Keratinocyte (primary cell): ENCODE data around the gene NRDE2. TPM values are rescaled to one million over a fixed set of nuclear protein-coding genes. Genes with fewer than 3 reads are reported as not detected.

Experiments
- DNase-seq: peaks from one replicate; pipeline ENCODE4 v3.0.0-alpha.2; 2011; ENCODE audit warnings: low read depth, missing footprints, low spot score
- FAIRE-seq: peaks from 2 replicates; lab custom pipeline; 2011; peaks lifted over from hg19 to GRCh38; lab: Jason Lieb, UNC
- H2AFZ ChIP-seq: 2 replicates; pipeline ENCODE4 v1.6.0; 2012; ENCODE audit warnings: low read length, control low read depth, inconsistent platforms; ENCODE audit not compliant: control insufficient read depth
- H3K27ac ChIP-seq: 2 replicates; pipeline ENCODE4 v1.5.1; 2011; ENCODE audit warnings: low read length; ENCODE audit not compliant: control insufficient read depth, insufficient read depth
- H3K27me3 ChIP-seq: 3 replicates; pipeline ENCODE4 v1.6.0; 2011; ENCODE audit warnings: low read length; ENCODE audit not compliant: control insufficient read depth, insufficient read depth; ENCODE audit errors: extremely low read depth
- H3K36me3 ChIP-seq, 2 experiments: 2 replicates in 1 of 2; 3 replicates in 1 of 2; pipeline ENCODE4 v1.5.1; 2011; ENCODE audit warnings: low read length in 2 of 2, mild to moderate bottlenecking in 1 of 2; ENCODE audit not compliant: control insufficient read depth in 2 of 2, insufficient read depth in 2 of 2; ENCODE audit errors: extremely low read depth in 1 of 2
- H3K4me1 ChIP-seq: 3 replicates; pipeline ENCODE4 v1.5.1; 2011; ENCODE audit warnings: low read length; ENCODE audit not compliant: control insufficient read depth, insufficient read depth; ENCODE audit errors: extremely low read depth
- H3K4me2 ChIP-seq: 3 replicates; pipeline ENCODE4 v1.6.0; 2011; ENCODE audit warnings: low read depth, low read length; ENCODE audit not compliant: control insufficient read depth, insufficient read depth; ENCODE audit errors: extremely low read depth
- H3K4me3 ChIP-seq, 3 experiments: fragments of 200-600 bp in 1 of 3; sonication (generic) in 1 of 3; 2 replicates in 2 of 3; 3 replicates in 1 of 3; pipeline ENCODE4 v1.5.1; 2011 to 2016; ENCODE audit warnings: low read length in 3 of 3, mild to moderate bottlenecking in 3 of 3, control low read depth in 2 of 3, inconsistent platforms in 1 of 3, low read depth in 1 of 3, mixed read lengths in 1 of 3, mixed run types in 1 of 3, moderate library complexity in 1 of 3; ENCODE audit not compliant: control insufficient read depth in 2 of 3, insufficient read depth in 2 of 3; ENCODE audit errors: extremely low read depth in 1 of 3
- H3K79me2 ChIP-seq: 2 replicates; pipeline ENCODE4 v1.6.0; 2012; ENCODE audit warnings: low read length; ENCODE audit not compliant: control insufficient read depth, insufficient read depth
- H3K9ac ChIP-seq: 3 replicates; pipeline ENCODE4 v1.6.0; 2011; ENCODE audit warnings: low read length; ENCODE audit not compliant: control insufficient read depth, insufficient read depth; ENCODE audit errors: extremely low read depth
- H3K9me1 ChIP-seq: 3 replicates; pipeline ENCODE4 v1.6.0; 2011; ENCODE audit warnings: low read length; ENCODE audit not compliant: control insufficient read depth, insufficient read depth; ENCODE audit errors: extremely low read depth
- H3K9me3 ChIP-seq: 2 replicates; pipeline ENCODE4 v1.5.1; 2012; ENCODE audit warnings: low read depth, low read length; ENCODE audit not compliant: control insufficient read depth
- H4K20me1 ChIP-seq: 3 replicates; pipeline ENCODE4 v1.6.0; 2011; ENCODE audit warnings: low read length; ENCODE audit not compliant: control insufficient read depth, insufficient read depth; ENCODE audit errors: extremely low read depth
- CTCF ChIP-seq, 3 experiments: IDR thresholded peaks in 1 of 3; conservative IDR thresholded peaks in 1 of 3; optimal IDR thresholded peaks in 1 of 3; 2 replicates in 2 of 3; 3 replicates in 1 of 3; pipeline versions ENCODE3 to v1.5.1; 2011; ENCODE audit warnings: low read length in 3 of 3, mild to moderate bottlenecking in 3 of 3, moderate library complexity in 2 of 3, control low read depth in 1 of 3, inconsistent platforms in 1 of 3; ENCODE audit not compliant: insufficient read depth in 2 of 3; ENCODE audit errors: extremely low read depth in 1 of 3
- EZH2 ChIP-seq: IDR thresholded peaks from one replicate; pipeline ENCODE4 v1.6.1; 2012; ENCODE audit warnings: inconsistent platforms, mild to moderate bottlenecking, low read length, moderate library complexity
- dilution Hi-C: fragments of 300-500 bp; cut with MboI; formaldehyde crosslinking; loops from one replicate; pipeline ENCODE4 v1.7.0; 2020; ENCODE audit warnings: low sequenced_read_pairs; ENCODE audit not compliant: extremely low pct_ligation_motif_present
- polyA plus RNA-seq, 5 experiments: library from polyadenylated mRNA; depleted of rRNA in 3 of 5; stranded (reverse) in 3 of 5; stranded (forward) in 1 of 5; unstranded in 1 of 5; fragments of >200 nt; gene quantifications; 1 replicate in 1 of 5; 2 replicates in 3 of 5; 3 replicates in 1 of 5; pipeline versions ENCODE4 v1.2.1 to v1.2.3, GENCODE V29; 2011 to 2012; ENCODE audit warnings: missing spikeins in 2 of 5, low read depth in 1 of 5, low replicate concordance in 1 of 5

Gene NRDE2
- polyA plus RNA-seq, 1 donor (not counting 4 experiments of a cell fraction or from before 2014, with no cell fraction given): 9.2 TPM

GRCh38 chr14:90361865-90362557 is 30.3 kb upstream of the NRDE2 start:
- no peaks in the 10 kb centered on the region for H3K4me1 ChIP-seq
- FAIRE-seq (no peak), DNase-seq (no peak)
- H3K27ac ChIP-seq: no peak overlapping the region
- H3K9me3 ChIP-seq: no peaks in the 10 kb centered on the region
- no peaks in the 10 kb centered on the region for H3K9me1 ChIP-seq
- H3K27me3 ChIP-seq: no peaks in the 10 kb centered on the region
- no peak overlapping the region for H3K9ac ChIP-seq
- no peak overlapping the region for H3K4me3 ChIP-seq
- no peaks in the 10 kb centered on the region for H3K36me3 ChIP-seq
- no peak overlapping the region for H2AFZ ChIP-seq
- H3K79me2 ChIP-seq: no peaks in the 10 kb centered on the region
- no peak overlapping the region for H3K4me2 ChIP-seq
- H4K20me1 ChIP-seq: no peaks in the 10 kb centered on the region
- no peak for TF ChIP-seq EZH2
- TF ChIP-seq CTCF (optimal IDR thresholded peaks at IDR 0.05 in 1 of 3, IDR thresholded peaks at IDR 0.05 in 1 of 3, conservative IDR thresholded peaks at IDR 0.05 in 1 of 3; ENCODE audit: extremely low read depth in 1 of 3, insufficient read depth in 2 of 3, low read length in 3 of 3): no peak
- dilution Hi-C loops: no loop called here

- dilution Hi-C loops: no loop called here
- Histone ChIP-seq H3K4me3 (no peak overlapping the region), H3K9ac (no peak overlapping the region), H3K9me1 (no peaks in the 10 kb centered on the region), H3K9me3 (no peaks in the 10 kb centered on the region), H3K36me3 (no peaks in the 10 kb centered on the region), H4K20me1 (no peaks in the 10 kb centered on the region), H3K4me2 (no peak overlapping the region), H3K27me3 (no peaks in the 10 kb centered on the region), H2AFZ (no peak overlapping the region), H3K27ac (no peak overlapping the region), H3K4me1 (peaks cover 4% of the 10 kb centered on the region), H3K79me2 (no peaks in the 10 kb centered on the region)
- TF ChIP-seq CTCF (optimal IDR thresholded peaks at IDR 0.05 in 1 of 3, IDR thresholded peaks at IDR 0.05 in 1 of 3, conservative IDR thresholded peaks at IDR 0.05 in 1 of 3; ENCODE audit: extremely low read depth in 1 of 3, insufficient read depth in 2 of 3, low read length in 3 of 3): no peak
- no peak for TF ChIP-seq EZH2
- DNase-seq (no peak), FAIRE-seq (no peak)
Measured at GRCh38 chr14:90358359-90358758, 26.6 kb upstream of the NRDE2 start.
